IMR-90 (cell line): ENCODE measurements around the gene CCDC12. TPM values are rescaled to one million over a fixed set of nuclear protein-coding genes. Genes with fewer than 3 reads are reported as not detected.

ENCODE experiments used
- ATAC-seq: fragments of 200-7000 bp; cut with Tn5 transposase; 2 replicates; pipeline ENCODE4 v1.9.1; 2020; ENCODE audit warnings: low read depth, mild to moderate bottlenecking, moderate library complexity
- BruUV-seq: library from RNA; stranded (reverse); fragments of 400-500 nt; replicated peaks from 2 replicates; lab custom pipeline; 2021; lab: Mats Ljungman, UMichigan
- CTCF ChIA-PET: fragments of 300-600 bp; formaldehyde crosslinking; extraction: SDS; loops from one replicate; lab custom pipeline; 2021; ENCODE audit warnings: antibody characterized with exemption; lab: Yijun Ruan, JAX
- POLR2A ChIA-PET: fragments of 300-600 bp; sonication (Branson Sonifier 250); formaldehyde crosslinking; loops from one replicate; lab custom pipeline; 2022; ENCODE audit warnings: antibody characterized with exemption; ENCODE audit not compliant: unreplicated experiment; lab: Charles Lee
- DNase-seq: peaks from one replicate; pipeline ENCODE4 v3.0.0; 2013
- H2AFZ ChIP-seq: replicated peaks from 2 replicates; pipeline ENCODE3; 2013; ENCODE audit warnings: low read length, mild to moderate bottlenecking; ENCODE audit not compliant: poor library complexity
- H2AK5ac ChIP-seq: 2 replicates; pipeline ENCODE4 v1.6.1; 2013; ENCODE audit warnings: low read depth, low read length, inconsistent platforms
- H2AK9ac ChIP-seq: replicated peaks from 2 replicates; pipeline ENCODE3; 2013; ENCODE audit warnings: mild to moderate bottlenecking, low read depth, low read length, moderate library complexity; ENCODE audit not compliant: poor library complexity
- H2BK120ac ChIP-seq: 2 replicates; pipeline ENCODE4 v1.6.1; 2013; ENCODE audit warnings: low read depth, low read length, inconsistent platforms
- H2BK15ac ChIP-seq: 3 replicates; pipeline ENCODE4 v1.6.1; 2013; ENCODE audit warnings: low read depth, low read length, inconsistent platforms
- H2BK20ac ChIP-seq: 2 replicates; pipeline ENCODE4 v1.6.1; 2013; ENCODE audit warnings: low read depth, mild to moderate bottlenecking, inconsistent platforms, low read length, moderate library complexity
- H2BK5ac ChIP-seq: 2 replicates; pipeline ENCODE4 v1.6.1; 2013; ENCODE audit warnings: mild to moderate bottlenecking, low read depth, low read length, inconsistent platforms; ENCODE audit not compliant: poor library complexity, severe bottlenecking
- H3K14ac ChIP-seq: replicated peaks from 2 replicates; pipeline ENCODE4 v1.6.1; 2013; ENCODE audit warnings: low read depth, low read length, inconsistent platforms
- H3K18ac ChIP-seq: 2 replicates; pipeline ENCODE4 v1.6.1; 2013; ENCODE audit warnings: low read depth, low read length, control low read depth
- H3K23ac ChIP-seq: 2 replicates; pipeline ENCODE4 v1.6.1; 2013; ENCODE audit warnings: low read depth, low read length, inconsistent platforms
- H3K27ac ChIP-seq: 2 replicates; pipeline ENCODE4 v1.5.1; 2013; ENCODE audit warnings: mild to moderate bottlenecking, control low read depth, low read length; ENCODE audit not compliant: insufficient read depth
- H3K27me3 ChIP-seq: 2 replicates; pipeline ENCODE4 v1.6.1; 2013; ENCODE audit warnings: low read length; ENCODE audit not compliant: control insufficient read depth, insufficient read depth
- H3K36me3 ChIP-seq: 2 replicates; pipeline ENCODE4 v1.6.1; 2013; ENCODE audit warnings: low read length, mixed read lengths; ENCODE audit not compliant: control insufficient read depth, insufficient read depth
- H3K4ac ChIP-seq: 2 replicates; pipeline ENCODE4 v1.6.1; 2013; ENCODE audit warnings: low read depth, low read length, inconsistent platforms
- H3K4me1 ChIP-seq: 2 replicates; pipeline ENCODE4 v1.6.1; 2013; ENCODE audit warnings: low read length, mixed read lengths; ENCODE audit not compliant: control insufficient read depth, insufficient read depth
- H3K4me2 ChIP-seq: 2 replicates; pipeline ENCODE4 v1.6.1; 2013; ENCODE audit warnings: low read depth, mild to moderate bottlenecking, control low read depth, low read length, moderate library complexity
- H3K4me3 ChIP-seq: 2 replicates; pipeline ENCODE4 v1.5.1; 2013; ENCODE audit warnings: low read depth, mild to moderate bottlenecking, control low read depth, low read length, moderate library complexity; ENCODE audit not compliant: insufficient read depth
- H3K56ac ChIP-seq: 2 replicates; pipeline ENCODE4 v1.6.1; 2013; ENCODE audit warnings: low read length, inconsistent platforms; ENCODE audit not compliant: insufficient read depth; ENCODE audit errors: extremely low read depth
- H3K79me1 ChIP-seq, 2 experiments: 2 replicates each; pipeline ENCODE4 v1.6.1; 2013; ENCODE audit warnings: low read length in 2 of 2, inconsistent platforms in 1 of 2, low read depth in 1 of 2
- H3K9ac ChIP-seq: 2 replicates; pipeline ENCODE4 v1.6.1; 2013; ENCODE audit warnings: low read depth, low read length, control low read depth
- H3K9me1 ChIP-seq: 2 replicates; pipeline ENCODE4 v1.6.1; 2013; ENCODE audit warnings: low read length, inconsistent platforms; ENCODE audit not compliant: insufficient read depth
- H3K9me3 ChIP-seq: 2 replicates; pipeline ENCODE4 v1.6.1; 2013; ENCODE audit warnings: low read length; ENCODE audit not compliant: control insufficient read depth, insufficient read depth
- H4K20me1 ChIP-seq: 2 replicates; pipeline ENCODE4 v1.6.1; 2013; ENCODE audit warnings: low read length, inconsistent platforms; ENCODE audit not compliant: insufficient read depth
- H4K5ac ChIP-seq: 2 replicates; pipeline ENCODE4 v1.6.1; 2013; ENCODE audit warnings: mild to moderate bottlenecking, low read depth, low read length, control low read depth
- H4K8ac ChIP-seq, 2 experiments: 2 replicates each; pipeline ENCODE4 v1.6.1; 2013; ENCODE audit warnings: low read depth in 2 of 2, low read length in 2 of 2, control low read depth in 1 of 2, inconsistent platforms in 1 of 2
- H4K91ac ChIP-seq: 2 replicates; pipeline ENCODE4 v1.6.1; 2013; ENCODE audit warnings: low read depth, low read length, inconsistent platforms; ENCODE audit not compliant: insufficient read depth
- BHLHE40 ChIP-seq: fragments of 150-350 bp; IDR thresholded peaks from 2 replicates; pipeline ENCODE4 v1.6.1; 2016; ENCODE audit warnings: mild to moderate bottlenecking, low read depth, low read length
- CEBPB ChIP-seq: IDR thresholded peaks from 2 replicates; pipeline ENCODE4 v1.6.1; 2012; ENCODE audit warnings: low read depth, low read length, improper control_type of control experiment
- CHD1 ChIP-seq: IDR thresholded peaks from 2 replicates; pipeline ENCODE4 v1.6.1; 2012; ENCODE audit warnings: low read depth, low read length, improper control_type of control experiment
- CTCF ChIP-seq: conservative IDR thresholded peaks from 2 replicates; pipeline ENCODE4 v1.5.1; 2012; ENCODE audit warnings: mild to moderate bottlenecking, low read depth, low read length, improper control_type of control experiment
- MAFK ChIP-seq: IDR thresholded peaks from 2 replicates; pipeline ENCODE4 v1.6.1; 2012; ENCODE audit warnings: low read depth, low read length, improper control_type of control experiment
- MAZ ChIP-seq: IDR thresholded peaks from 2 replicates; pipeline ENCODE4 v1.6.1; 2012; ENCODE audit warnings: low read depth, mild to moderate bottlenecking, low read length, improper control_type of control experiment, moderate library complexity, borderline replicate concordance
- NFE2L2 ChIP-seq: fragments of 150-350 bp; IDR thresholded peaks from 2 replicates; pipeline ENCODE4 v1.6.1; 2016; ENCODE audit warnings: low read depth, mild to moderate bottlenecking, low read length
- RAD21 ChIP-seq: IDR thresholded peaks from 2 replicates; pipeline ENCODE4 v1.6.1; 2012; ENCODE audit warnings: low read length, improper control_type of control experiment
- RFX5 ChIP-seq: IDR thresholded peaks from 2 replicates; pipeline ENCODE4 v1.8.0; 2012; ENCODE audit warnings: low read depth, mild to moderate bottlenecking, low read length, moderate library complexity
- WGBS, 2 experiments: methylation state at CpG; one replicate each; pipeline versions ENCODE4 v1.1.5 to v1.1.7; 2013; ENCODE audit warnings: missing lambda C conversion rate in 2 of 2; ENCODE audit not compliant: insufficient read length in 1 of 2; ENCODE audit errors: extremely low coverage in 2 of 2; 5-methylcytosine and 5-hydroxymethylcytosine counted together
- dilution Hi-C: fragments of 300-500 bp; cut with HindIII; formaldehyde crosslinking; loops from one replicate; pipeline ENCODE4 v1.14.3; 2018; ENCODE audit warnings: low sequenced_read_pairs; ENCODE audit not compliant: unreplicated experiment
- in situ Hi-C: fragments of 300-500 bp; cut with MboI; formaldehyde crosslinking; loops from 3 replicates; pipeline ENCODE4 v1.14.3; 2019; ENCODE audit warnings: low sequenced_read_pairs, inconsistent platforms, mixed read lengths
- intact Hi-C: fragments of 100-400 bp; cut with micrococcal nuclease; formaldehyde crosslinking; loops from 2 replicates; pipeline ENCODE4 v1.10.0; 2022
- polyA plus RNA-seq, 3 experiments: library from polyadenylated mRNA; depleted of rRNA; stranded (reverse); fragments of >200 nt; gene quantifications; 2 replicates each; pipeline ENCODE4 v1.2.3, GENCODE V29; 2012; ENCODE audit warnings: low replicate concordance in 1 of 3
- total RNA-seq: library from RNA; depleted of rRNA; stranded (reverse); fragments of >200 nt; gene quantifications from 2 replicates; pipeline ENCODE4 v1.2.3, GENCODE V29; 2012

Gene CCDC12
- total and polyA plus RNA-seq, 2 of the 4 experiments (the other 2 are of a cell fraction): 15.2 to 35.1 TPM

GRCh38 chr3:47007482-47008233 is 31.1 kb upstream of the CCDC12 start:
- no peak overlapping the region for H3K27ac ChIP-seq
- H4K5ac ChIP-seq: no peak overlapping the region
- ChIA-PET CTCF (no interaction called here), POLR2A (interaction anchor here (0.5 kb wide), 1 partner anchor 78 kb away, joined by 4 read pairs; no protein-coding TSS in a partner anchor)
- H3K4me2 ChIP-seq: no peak overlapping the region
- H3K4me3 ChIP-seq: no peak overlapping the region
- ATAC-seq (no peak), DNase-seq (no peak)
- H4K8ac ChIP-seq: no peak overlapping the region
- no TSS peak for BruUV-seq
- peaks cover 6% of the 10 kb centered on the region; the same call in 1 of the 2 replicates for H3K36me3 ChIP-seq
- H3K23ac ChIP-seq: no peak overlapping the region
- no peaks in the 10 kb centered on the region; the same call in 1 of the 2 replicates for H4K20me1 ChIP-seq
- H2AK5ac ChIP-seq: no peak overlapping the region
- dilution Hi-C loops: no loop called here
- H3K14ac ChIP-seq: no peak overlapping the region
- H2AFZ ChIP-seq: peak overlapping the region; percentile 51
- H3K9ac ChIP-seq: no peak overlapping the region
- H3K9me1 ChIP-seq: peaks cover 18% of the 10 kb centered on the region
- H3K18ac ChIP-seq: no peak overlapping the region
- H3K56ac ChIP-seq: no peak overlapping the region
- TF ChIP-seq RAD21 (no peak), CEBPB (no peak), RFX5 (no peak), CHD1 (no peak), CTCF (no peak), NFE2L2 (no peak), MAZ (no peak), BHLHE40 (no peak), MAFK (no peak)
- intact Hi-C loops: no loop called here
- no peaks in the 10 kb centered on the region for H3K27me3 ChIP-seq
- peaks cover 8% of the 10 kb centered on the region for H3K4me1 ChIP-seq
- H2BK15ac ChIP-seq: no peak overlapping the region
- in situ Hi-C loops: no loop called here
- no peak overlapping the region for H2BK20ac ChIP-seq
- no peak overlapping the region for H2BK120ac ChIP-seq
- H3K4ac ChIP-seq: no peak overlapping the region
- no peak overlapping the region for H2AK9ac ChIP-seq
- H3K79me1 ChIP-seq: peaks cover 0 to 8% of the 10 kb centered on the region in 2 experiments; a peak in 1 of 4 replicates
- WGBS, 2 experiments: 99% methylated on average over 9 of the region's 16 CpGs; no CpG with 5 or more reads in 1 of the 2 experiments
- no peaks in the 10 kb centered on the region for H3K9me3 ChIP-seq
- no peak overlapping the region for H4K91ac ChIP-seq
- H2BK5ac ChIP-seq: no peak overlapping the region
